Thymus (tissue), 11 donors: ENCODE results near the gene TRMT61A. TPM values are rescaled to one million over a fixed set of nuclear protein-coding genes. Genes with fewer than 3 reads are reported as not detected.

Experiments used
- DNase-seq, 9 donors: peaks; one replicate each; pipeline ENCODE4 v3.0.0-alpha.2; 2013; ENCODE audit warnings: low spot score in 9 of 9, low read depth in 6 of 9, missing footprints in 1 of 9
- H3K27ac ChIP-seq, 2 donors: one replicate each; pipeline ENCODE4 v1.5.1; 2013; ENCODE audit warnings: control low read depth in 1 of 2, low read depth in 1 of 2, low read length in 1 of 2, mild to moderate bottlenecking in 1 of 2, moderate library complexity in 1 of 2
- H3K27me3 ChIP-seq, 2 donors: one replicate each; pipeline ENCODE4 v1.5.1; 2013; ENCODE audit warnings: low read length in 1 of 2; ENCODE audit not compliant: control insufficient read depth in 2 of 2, insufficient read depth in 1 of 2
- H3K36me3 ChIP-seq, 2 donors: one replicate each; pipeline ENCODE4 v1.5.1; 2013; ENCODE audit warnings: low read length in 1 of 2, mild to moderate bottlenecking in 1 of 2, moderate library complexity in 1 of 2; ENCODE audit not compliant: control insufficient read depth in 2 of 2, insufficient read depth in 2 of 2
- H3K4me1 ChIP-seq, 2 donors: one replicate each; pipeline ENCODE4 v1.5.1; 2013; ENCODE audit warnings: low read length in 2 of 2; ENCODE audit not compliant: control insufficient read depth in 2 of 2, insufficient read depth in 2 of 2
- H3K4me3 ChIP-seq, 2 donors: one replicate each; pipeline ENCODE4 v1.5.1; 2013; ENCODE audit warnings: low read length in 2 of 2, control low read depth in 1 of 2, mild to moderate bottlenecking in 1 of 2
- H3K9me3 ChIP-seq, 2 donors: one replicate each; pipeline ENCODE4 v1.5.1; 2013; ENCODE audit warnings: low read length in 1 of 2, mild to moderate bottlenecking in 1 of 2; ENCODE audit not compliant: control insufficient read depth in 2 of 2, insufficient read depth in 1 of 2
- WGBS: extraction: QIAGEN DNeasy Blood & Tissue Kit; methylation state at CpG from one replicate; pipeline ENCODE4 v1.1.7; 2013; 5-methylcytosine and 5-hydroxymethylcytosine counted together
- polyA plus RNA-seq: library from polyadenylated mRNA; stranded (reverse); fragments of 200-250 nt; gene quantifications from one replicate; pipeline ENCODE4 v1.2.3, GENCODE V29; 2013
- total RNA-seq: library from RNA; stranded (reverse); fragments of 120-200 nt; gene quantifications from one replicate; pipeline ENCODE4 v1.2.4, GENCODE V29; 2013
- donor health status: healthy.

Gene TRMT61A
- total and polyA plus RNA-seq, 2 donors: 5.8 to 8.6 TPM

DNA sequence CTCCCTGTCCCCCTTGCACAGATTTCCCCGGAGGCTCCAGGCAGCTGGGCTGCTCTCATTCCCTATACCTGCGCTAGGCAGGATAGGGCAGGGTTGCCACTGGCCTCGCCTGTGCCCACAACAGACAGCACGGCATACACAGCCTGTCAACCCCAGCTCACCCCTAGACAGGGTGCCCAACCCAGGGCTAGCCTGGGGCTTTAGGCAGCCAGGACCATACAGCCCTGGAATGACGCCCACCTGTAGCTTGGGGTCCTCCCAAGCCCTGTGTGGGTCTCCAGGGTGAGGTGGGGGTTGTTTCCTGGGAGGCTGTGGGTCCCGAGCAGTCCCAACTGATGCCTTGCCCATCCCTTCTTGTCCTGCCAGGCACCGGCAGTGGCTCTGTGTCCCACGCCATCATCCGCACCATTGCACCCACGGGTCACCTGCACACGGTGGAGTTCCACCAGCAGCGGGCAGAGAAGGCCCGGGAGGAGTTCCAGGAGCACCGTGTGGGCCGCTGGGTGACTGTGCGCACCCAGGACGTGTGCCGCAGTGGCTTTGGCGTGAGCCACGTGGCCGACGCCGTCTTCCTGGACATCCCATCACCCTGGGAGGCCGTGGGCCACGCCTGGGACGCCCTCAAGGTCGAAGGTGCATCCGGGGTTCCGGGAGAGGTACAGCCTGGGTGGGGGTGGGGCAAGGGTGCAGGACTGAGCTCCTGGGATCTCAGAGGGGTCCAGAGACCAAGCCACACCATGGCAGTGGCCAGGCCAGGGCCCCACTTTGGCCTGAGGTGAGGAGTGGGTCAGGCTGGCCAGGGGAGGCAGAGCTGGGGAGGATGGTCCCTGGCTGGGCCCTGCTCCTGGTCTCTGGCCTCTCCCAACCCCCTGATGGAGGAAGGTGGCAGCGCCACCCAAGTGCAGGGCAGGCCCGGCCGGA lies 3.5 kb downstream of the TRMT61A start:
- 98% methylated on average over 32 of the region's 32 CpGs for WGBS
- Histone ChIP-seq H3K4me3 (no peak overlapping the region), H3K9me3 (no peaks in the 10 kb centered on the region), H3K27me3 (peaks cover 0 to under 1% of the 10 kb centered on the region in 2 donors), H3K27ac (no peak overlapping the region), H3K4me1 (peaks cover 6 to 25% of the 10 kb centered on the region in 2 donors), H3K36me3 (peaks cover 3 to 20% of the 10 kb centered on the region in 2 donors)
- no peak for DNase-seq

DNA sequence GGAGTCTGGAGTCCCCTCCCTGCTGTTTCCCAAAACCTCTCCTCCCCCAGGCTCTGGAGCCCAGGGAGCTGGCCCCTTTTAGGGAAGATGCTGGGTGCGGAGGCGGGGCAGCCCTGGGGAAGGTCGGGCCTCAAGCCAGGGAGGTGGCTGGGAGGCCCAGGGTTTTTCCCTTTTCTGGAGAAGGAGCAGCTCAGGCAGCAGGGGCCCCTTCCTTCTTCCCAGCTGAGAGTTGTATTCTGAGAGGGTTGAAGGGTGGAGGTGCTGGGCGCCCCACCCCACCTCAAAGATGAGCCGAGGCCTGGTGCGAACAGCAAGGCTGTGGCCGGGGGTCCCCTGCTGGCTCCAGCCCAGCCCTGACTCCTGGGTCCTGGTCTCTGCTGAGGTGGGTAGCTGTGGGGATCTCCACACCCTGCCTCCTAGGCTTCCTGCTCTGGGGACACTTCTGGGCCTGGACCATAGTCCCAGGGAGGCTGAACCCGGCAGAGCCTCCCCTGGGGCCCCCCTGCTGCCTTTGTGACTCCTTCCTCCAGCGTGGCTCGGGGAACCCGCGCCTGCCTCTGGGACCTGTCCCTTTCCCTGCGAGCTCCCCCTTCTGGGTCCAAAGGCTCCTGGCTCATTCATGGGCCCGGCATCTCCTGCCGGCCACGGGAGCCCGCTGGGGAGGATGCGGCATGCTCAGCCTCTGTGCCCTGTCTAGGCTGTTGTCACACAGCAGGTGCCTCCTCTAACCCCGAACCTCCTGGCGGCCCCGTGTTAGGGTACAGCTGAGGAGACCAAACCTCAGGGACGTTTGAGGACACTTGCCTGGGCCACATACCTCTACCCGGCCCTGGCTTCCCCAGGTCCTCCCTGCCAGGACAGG lies 4.4 kb downstream of the TRMT61A start:
- Histone ChIP-seq H3K9me3 (no peaks in the 10 kb centered on the region), H3K27ac (no peak overlapping the region), H3K4me1 (peaks cover 6 to 17% of the 10 kb centered on the region in 2 donors), H3K4me3 (no peak overlapping the region), H3K36me3 (peaks cover 3 to 20% of the 10 kb centered on the region in 2 donors), H3K27me3 (peaks cover 0 to 2% of the 10 kb centered on the region in 2 donors)
- 96% methylated on average over 23 of the region's 23 CpGs for WGBS
- DNase-seq: no peak

DNA sequence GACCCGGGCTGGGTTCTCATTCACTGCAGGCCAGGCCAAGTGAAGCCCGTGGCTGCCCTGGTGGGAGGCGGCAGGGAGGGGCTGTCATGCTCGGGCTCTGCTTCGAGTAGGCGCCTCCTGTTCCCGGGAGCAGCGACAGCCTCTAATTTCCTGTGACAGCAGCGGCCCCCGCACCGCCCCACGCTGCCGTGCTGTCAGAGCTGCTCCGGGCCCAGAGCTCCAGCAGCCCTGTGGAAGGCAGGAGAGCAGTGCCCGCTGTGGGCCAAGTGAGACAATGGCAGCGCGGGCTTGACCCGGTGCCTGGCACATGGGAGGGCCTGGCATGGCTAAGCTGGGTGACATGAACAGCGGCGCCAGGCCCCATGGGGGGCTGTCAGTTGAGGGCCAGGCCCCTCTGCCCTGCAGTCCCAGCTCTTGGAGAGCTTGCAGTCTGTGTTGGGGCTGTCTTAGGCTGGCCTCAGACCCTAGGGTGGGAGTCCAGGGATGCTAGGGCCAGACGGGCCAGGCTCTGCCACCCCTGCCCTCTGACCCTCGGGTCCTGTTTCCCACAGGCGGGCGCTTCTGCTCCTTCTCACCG lies 5.1 kb downstream of the TRMT61A start:
- Histone ChIP-seq H3K9me3 (no peaks in the 10 kb centered on the region), H3K4me1 (peaks cover 6 to 12% of the 10 kb centered on the region in 2 donors), H3K27me3 (peaks cover 0 to 9% of the 10 kb centered on the region in 2 donors), H3K4me3 (no peak overlapping the region), H3K36me3 (peaks cover 3 to 20% of the 10 kb centered on the region in 2 donors), H3K27ac (no peak overlapping the region)
- no peak for DNase-seq
- whole genome bisulfite sequencing: 97% methylated on average over 25 of the region's 25 CpGs

DNA sequence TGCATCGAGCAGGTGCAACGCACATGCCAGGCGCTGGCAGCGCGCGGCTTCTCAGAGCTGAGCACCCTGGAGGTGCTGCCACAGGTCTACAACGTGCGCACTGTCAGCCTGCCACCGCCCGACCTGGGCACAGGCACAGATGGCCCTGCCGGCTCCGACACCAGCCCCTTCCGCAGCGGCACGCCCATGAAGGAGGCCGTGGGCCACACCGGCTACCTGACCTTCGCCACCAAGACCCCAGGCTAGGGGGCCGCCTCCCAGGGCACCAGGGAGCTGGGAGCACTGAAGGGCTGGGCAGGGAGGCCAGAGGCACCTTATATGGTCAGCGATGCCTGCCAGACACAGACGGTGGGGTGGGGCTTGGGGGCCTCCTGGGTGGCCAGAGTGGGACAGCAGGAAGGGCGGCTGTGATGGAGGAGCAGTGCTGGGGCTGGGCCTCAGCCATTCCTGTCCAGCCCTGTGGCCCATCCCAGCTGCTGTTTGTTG lies 5.6 kb downstream of the TRMT61A start:
- Histone ChIP-seq H3K27ac (no peak overlapping the region), H3K4me3 (no peak overlapping the region), H3K27me3 (peaks cover 0 to 12% of the 10 kb centered on the region in 2 donors), H3K4me1 (peaks cover 4 to 9% of the 10 kb centered on the region in 2 donors), H3K36me3 (peaks cover 3 to 20% of the 10 kb centered on the region in 2 donors), H3K9me3 (no peaks in the 10 kb centered on the region)
- no peak for DNase-seq
- WGBS: 97% methylated on average over 22 of the region's 22 CpGs

DNA sequence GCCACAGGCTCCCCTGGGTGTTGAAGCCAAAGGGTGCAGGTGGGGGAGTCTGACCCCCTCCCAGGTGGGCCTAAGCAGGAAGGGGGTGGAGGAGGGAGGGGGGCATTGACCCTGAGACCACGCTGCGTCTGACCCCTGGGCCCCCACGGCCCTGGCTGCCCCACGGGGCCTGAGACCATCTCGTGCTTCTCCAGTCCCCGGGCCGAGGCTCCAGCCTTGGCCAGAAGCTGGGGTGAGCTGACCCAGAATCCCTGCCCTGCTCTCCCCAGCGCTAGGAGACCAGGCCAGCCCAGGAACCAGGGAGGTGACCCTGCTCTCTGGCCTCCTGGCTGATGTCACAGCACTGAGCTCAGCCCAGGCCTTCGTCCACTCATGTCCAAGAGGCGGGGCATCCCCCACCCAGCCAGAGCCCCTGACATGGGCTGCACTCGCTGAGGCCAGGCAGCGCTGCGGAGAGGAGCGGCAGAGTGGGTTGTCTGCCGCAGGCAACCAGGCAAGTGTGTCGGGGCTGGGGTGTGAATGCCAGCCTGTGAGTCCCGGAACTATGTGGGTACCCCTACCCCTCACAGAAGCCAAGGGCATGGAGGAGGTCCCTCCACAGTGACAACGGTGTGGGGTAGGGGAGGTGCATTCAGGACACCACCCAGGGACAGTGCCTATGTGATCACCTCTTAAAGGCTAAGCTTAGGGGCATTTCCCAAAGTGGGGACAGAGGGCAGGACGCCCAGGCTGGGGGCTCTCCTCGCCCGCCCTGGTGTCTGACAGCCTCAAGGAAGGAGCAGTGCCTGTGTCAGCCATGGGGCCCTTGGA lies 6.3 kb downstream of the TRMT61A start:
- WGBS: 97% methylated on average over 21 of the region's 21 CpGs
- H3K27ac ChIP-seq: no peak overlapping the region
- H3K27me3 ChIP-seq: peaks cover 0 to 14% of the 10 kb centered on the region in 2 donors
- H3K36me3 ChIP-seq: peaks cover 3 to 20% of the 10 kb centered on the region in 2 donors
- H3K4me3 ChIP-seq: no peak overlapping the region
- DNase-seq: no peak
- H3K4me1 ChIP-seq: peaks cover 0 to 2% of the 10 kb centered on the region in 2 donors
- H3K9me3 ChIP-seq: no peaks in the 10 kb centered on the region

DNA sequence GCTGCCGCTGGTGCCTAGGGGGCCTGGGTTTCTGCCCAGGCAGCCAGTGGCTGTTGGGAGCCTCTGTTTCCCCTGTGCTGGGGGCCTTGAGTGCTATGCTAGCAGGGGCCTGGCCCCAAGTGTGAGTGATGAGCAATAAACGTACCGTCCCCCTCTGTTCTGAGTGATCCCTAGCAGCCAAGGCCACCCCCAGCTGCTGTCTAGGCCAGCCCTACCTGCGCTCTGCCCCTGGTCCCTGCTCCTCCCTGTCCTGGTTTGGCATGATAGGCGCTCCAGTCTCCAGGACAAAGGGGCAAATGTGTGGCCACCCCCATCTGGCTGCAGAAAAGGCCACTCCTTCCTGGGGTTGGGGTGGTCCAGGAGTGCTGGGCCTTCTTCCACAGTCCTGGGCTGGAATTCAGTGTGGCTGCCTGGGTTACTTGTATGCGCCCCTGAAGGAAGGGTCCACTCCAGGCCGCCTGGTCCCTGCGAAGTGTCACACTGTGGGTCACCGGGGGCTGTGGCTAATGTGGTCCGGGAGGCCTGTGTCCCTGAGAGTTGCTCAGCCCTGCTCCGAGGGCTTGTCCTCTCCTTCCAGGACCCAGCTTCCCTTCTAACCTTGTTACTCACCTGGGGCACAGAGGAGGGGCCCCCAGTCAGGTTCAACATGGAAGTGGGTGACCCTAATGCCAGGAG lies 7.0 kb downstream of the TRMT61A start:
- 97% methylated on average over 11 of the region's 11 CpGs for WGBS
- no peaks in the 10 kb centered on the region for H3K9me3 ChIP-seq
- peaks cover 3 to 20% of the 10 kb centered on the region in 2 donors for H3K36me3 ChIP-seq

DNA sequence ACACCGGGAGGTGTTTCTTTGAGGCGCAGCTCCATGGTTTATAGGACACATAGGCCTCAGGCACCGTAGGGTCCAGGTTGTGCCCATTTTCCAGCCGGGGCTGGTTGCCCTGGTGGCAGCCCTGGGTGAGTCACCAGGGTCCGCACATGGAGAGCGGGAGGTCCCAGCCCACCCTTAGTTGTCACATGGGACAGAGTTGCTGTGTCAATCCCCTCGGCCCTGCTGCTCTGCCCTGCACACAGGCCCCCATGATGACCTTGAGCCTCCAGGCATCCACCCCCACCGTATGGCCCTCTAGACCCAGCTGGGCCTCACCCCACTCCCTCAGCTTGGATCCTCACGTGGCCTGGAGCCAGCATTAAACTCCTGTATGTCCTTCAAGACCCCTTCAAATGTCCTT lies 7.7 kb downstream of the TRMT61A start:
- no peaks in the 10 kb centered on the region for H3K9me3 ChIP-seq
- no peak overlapping the region for H3K4me3 ChIP-seq
- no peak overlapping the region for H3K27ac ChIP-seq
- H3K27me3 ChIP-seq: peaks cover 0 to 19% of the 10 kb centered on the region in 2 donors
- peaks cover 3 to 20% of the 10 kb centered on the region in 2 donors for H3K36me3 ChIP-seq
- no peak for DNase-seq
- no peaks in the 10 kb centered on the region for H3K4me1 ChIP-seq
- 95% methylated on average over 9 of the region's 9 CpGs for WGBS

More for the DNA sequence above, 7.0 kb downstream of the TRMT61A start:
- Histone ChIP-seq H3K4me1 (no peaks in the 10 kb centered on the region), H3K27me3 (peaks cover 0 to 16% of the 10 kb centered on the region in 2 donors), H3K4me3 (no peak overlapping the region), H3K27ac (no peak overlapping the region)
- DNase-seq: no peak
